OCI-LY1 (cell line): ENCODE results near the gene SNRNP35.

ENCODE experiments used
- EZH2 ChIP-seq: fragments of 200-600 bp; sonication (generic), shearing (Covaris generic); IDR thresholded peaks from 2 replicates; pipeline ENCODE4 v1.8.0; 2017; ENCODE audit warnings: borderline replicate concordance, mixed run types, mild to moderate bottlenecking, antibody characterized with exemption, low read length, moderate library complexity, mixed read lengths
- TF ChIP-seq, protein P1 (sequence below): fragments of 200-600 bp; sonication (generic), shearing (Covaris generic); IDR thresholded peaks from 2 replicates; pipeline ENCODE4 v1.5.1; 2017; ENCODE audit warnings: mild to moderate bottlenecking, antibody characterized with exemption, low read length, moderate library complexity, mixed read lengths

DNA sequence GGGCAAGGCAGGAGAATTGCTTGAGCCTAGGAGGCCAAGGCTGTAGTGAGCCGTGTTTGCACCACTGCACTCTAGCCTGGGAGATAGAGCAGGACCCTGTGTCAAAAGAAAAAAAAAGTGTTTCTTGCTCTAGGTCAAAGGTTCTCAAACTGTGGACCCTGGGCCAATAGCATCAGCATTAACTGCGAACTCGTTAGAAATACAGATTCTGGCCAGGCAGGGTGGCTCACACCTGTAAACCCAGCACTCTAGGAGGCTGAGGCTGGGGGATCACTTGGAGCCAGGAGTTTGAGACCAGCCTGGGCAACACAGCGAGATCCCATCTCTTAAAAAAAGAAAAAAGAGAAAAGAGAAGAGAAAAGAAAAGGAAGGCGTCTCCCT lies 22.3 kb upstream of the SNRNP35 start:
- TF ChIP-seq, protein P1, sequence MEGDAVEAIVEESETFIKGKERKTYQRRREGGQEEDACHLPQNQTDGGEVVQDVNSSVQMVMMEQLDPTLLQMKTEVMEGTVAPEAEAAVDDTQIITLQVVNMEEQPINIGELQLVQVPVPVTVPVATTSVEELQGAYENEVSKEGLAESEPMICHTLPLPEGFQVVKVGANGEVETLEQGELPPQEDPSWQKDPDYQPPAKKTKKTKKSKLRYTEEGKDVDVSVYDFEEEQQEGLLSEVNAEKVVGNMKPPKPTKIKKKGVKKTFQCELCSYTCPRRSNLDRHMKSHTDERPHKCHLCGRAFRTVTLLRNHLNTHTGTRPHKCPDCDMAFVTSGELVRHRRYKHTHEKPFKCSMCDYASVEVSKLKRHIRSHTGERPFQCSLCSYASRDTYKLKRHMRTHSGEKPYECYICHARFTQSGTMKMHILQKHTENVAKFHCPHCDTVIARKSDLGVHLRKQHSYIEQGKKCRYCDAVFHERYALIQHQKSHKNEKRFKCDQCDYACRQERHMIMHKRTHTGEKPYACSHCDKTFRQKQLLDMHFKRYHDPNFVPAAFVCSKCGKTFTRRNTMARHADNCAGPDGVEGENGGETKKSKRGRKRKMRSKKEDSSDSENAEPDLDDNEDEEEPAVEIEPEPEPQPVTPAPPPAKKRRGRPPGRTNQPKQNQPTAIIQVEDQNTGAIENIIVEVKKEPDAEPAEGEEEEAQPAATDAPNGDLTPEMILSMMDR = no peak
- no peak for TF ChIP-seq EZH2
